ENCODE results near the gene SV2B. TPM values are rescaled to one million over a fixed set of nuclear protein-coding genes. Genes with fewer than 3 reads are reported as not detected.
"Not testable (repeated sequence)": the region's sequence is repeated elsewhere in the genome, so short reads cannot be mapped to it uniquely, and the experiment has no call there.

The SV2B gene, protein sequence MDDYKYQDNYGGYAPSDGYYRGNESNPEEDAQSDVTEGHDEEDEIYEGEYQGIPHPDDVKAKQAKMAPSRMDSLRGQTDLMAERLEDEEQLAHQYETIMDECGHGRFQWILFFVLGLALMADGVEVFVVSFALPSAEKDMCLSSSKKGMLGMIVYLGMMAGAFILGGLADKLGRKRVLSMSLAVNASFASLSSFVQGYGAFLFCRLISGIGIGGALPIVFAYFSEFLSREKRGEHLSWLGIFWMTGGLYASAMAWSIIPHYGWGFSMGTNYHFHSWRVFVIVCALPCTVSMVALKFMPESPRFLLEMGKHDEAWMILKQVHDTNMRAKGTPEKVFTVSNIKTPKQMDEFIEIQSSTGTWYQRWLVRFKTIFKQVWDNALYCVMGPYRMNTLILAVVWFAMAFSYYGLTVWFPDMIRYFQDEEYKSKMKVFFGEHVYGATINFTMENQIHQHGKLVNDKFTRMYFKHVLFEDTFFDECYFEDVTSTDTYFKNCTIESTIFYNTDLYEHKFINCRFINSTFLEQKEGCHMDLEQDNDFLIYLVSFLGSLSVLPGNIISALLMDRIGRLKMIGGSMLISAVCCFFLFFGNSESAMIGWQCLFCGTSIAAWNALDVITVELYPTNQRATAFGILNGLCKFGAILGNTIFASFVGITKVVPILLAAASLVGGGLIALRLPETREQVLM
- 1 to 10 TPM; 2.9 to 3.4 TPM for total RNA-seq
- long read RNA-seq, donor 1, partial matches to known transcripts, result 1 of 2 reads
- long read RNA-seq, donor 1, other reads (novel, unspliced or antisense), result 1 of 2 reads
- long read RNA-seq, donor 2, result 0 reads

DNA sequence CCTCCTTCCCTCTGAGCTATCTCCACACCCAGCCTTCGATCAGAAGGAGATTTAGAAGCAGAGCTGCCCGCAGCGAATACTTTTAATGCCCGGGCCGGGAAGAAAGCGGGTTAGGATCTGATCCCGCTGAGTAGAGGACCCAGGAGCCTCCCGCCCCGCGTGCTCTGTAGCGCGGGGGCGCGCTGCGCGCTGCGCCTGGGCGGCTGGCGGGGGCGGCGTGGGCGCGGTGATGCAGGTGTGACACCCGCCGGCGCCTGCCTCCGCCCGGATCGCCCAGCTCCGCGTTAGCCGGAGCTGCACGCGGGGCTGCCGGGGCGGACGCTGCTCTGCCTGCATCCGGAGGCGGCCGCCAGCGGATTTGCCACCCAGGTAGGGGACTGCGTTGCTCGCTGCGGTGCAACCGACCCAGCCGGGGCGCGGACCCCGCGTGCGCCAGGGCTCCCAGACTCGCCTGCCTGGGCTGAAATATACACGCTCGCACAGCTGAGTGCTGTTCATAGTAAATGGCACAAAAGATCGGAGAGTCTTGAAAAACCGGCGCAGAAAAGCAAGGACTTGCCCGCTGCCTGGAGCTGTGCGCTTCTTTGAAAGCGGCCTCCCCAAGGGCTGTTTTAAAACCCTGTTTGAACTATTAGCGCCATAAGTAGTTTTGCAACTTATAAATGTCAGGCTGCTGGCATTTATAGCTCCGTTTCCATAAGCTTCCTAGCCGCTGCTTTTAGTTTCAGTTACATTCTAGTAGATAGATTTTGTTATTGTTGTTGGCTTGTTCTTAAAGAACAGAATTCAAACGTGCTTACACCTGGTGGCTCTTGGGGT lies at the start of gene SV2B:
Gene SV2B (plus strand): TSS at position 263 of the 819 bp plus-strand sequence. CDS start 126,007 bp downstream, outside the sequence.
- intact Hi-C loops (cut with DNase I), result loop anchor here in 1 of 2 donors (5.0 kb wide), 1 partner anchor 1353 kb away; no protein-coding TSS in a partner anchor
- no peak for DNase-seq (ENCODE audit: low spot score)

GRCh38 chr15:91051248-91051647 lies 48.8 kb upstream of the SV2B start:
- intact Hi-C loops (cut with DNase I), result no loop called here
- DNase-seq (ENCODE audit: low spot score), result no peak

- DNase-seq (ENCODE audit: low spot score), result no peak
- intact Hi-C loops (cut with DNase I), result loop anchor here in 1 of 2 donors (5.0 kb wide), 1 partner anchor 217 kb away; no protein-coding TSS in a partner anchor
Observed at GRCh38 chr15:91054816-91055215, 45.2 kb upstream of the SV2B start.

GRCh38 chr15:91055548-91056331 lies 44.3 kb upstream of the SV2B start:
- intact Hi-C loops (cut with DNase I), result loop anchor here (2.0 to 5.0 kb wide), 2 partner anchors 217 kb away; no protein-coding TSS in a partner anchor
- no peak for DNase-seq (ENCODE audit: low spot score)

DNA sequence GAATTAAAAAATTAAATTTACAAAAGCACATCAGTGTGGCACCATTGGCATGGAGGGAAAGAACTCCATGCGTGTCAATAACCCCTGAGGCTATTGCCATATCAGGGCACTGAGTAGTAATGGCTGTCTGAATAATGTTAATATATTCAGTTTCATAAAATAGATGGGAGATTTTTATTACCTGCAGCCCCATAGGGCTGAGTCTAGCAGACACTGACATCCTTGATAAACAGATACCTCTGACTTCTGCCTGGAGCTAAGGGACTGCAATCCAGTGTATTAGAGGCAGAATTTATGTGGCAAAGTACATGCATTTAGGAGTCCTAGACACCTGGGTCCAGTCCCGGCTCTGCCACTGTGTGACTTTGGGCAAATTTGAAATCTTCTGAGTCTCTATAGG lies 38.8 kb upstream of the SV2B start:
- DNase-seq (ENCODE audit: low spot score), result no peak

GRCh38 chr15:91061997-91062396 lies 38.1 kb upstream of the SV2B start:
- DNase-seq (ENCODE audit: low spot score), result no peak
- intact Hi-C loops (cut with DNase I), result no loop called here

More for the DNA sequence above, 38.8 kb upstream of the SV2B start:
- intact Hi-C loops (cut with DNase I), result no loop called here

GRCh38 chr15:91065505-91065904 lies 34.6 kb upstream of the SV2B start:
- DNase-seq (ENCODE audit: low spot score), result no peak
- intact Hi-C loops (cut with DNase I), result no loop called here

DNA sequence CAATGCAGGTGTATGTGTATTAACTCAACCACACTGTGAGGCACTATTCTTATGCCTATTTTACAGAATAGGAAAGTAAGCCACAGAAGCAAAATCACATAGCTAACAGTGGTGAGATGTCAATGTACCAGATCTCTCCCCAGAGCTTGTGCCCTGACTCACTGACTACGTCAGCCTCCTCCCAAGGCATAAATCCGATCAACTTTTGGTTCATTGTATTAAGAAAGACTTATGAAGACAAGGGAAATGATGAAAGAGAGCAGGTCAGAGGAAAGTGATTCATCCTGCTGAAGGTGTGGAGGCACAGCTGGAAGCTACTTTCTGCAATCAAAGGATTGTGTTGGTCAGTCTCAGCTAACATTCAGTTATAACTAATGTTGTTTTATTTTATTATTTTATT lies 33.0 kb upstream of the SV2B start:
- DNase-seq (ENCODE audit: low spot score), result no peak
- intact Hi-C loops (cut with DNase I), result no loop called here

- DNase-seq (ENCODE audit: low spot score), result no peak
- intact Hi-C loops (cut with DNase I), result no loop called here
Observed at GRCh38 chr15:91068436-91068835, 31.6 kb upstream of the SV2B start.

DNA sequence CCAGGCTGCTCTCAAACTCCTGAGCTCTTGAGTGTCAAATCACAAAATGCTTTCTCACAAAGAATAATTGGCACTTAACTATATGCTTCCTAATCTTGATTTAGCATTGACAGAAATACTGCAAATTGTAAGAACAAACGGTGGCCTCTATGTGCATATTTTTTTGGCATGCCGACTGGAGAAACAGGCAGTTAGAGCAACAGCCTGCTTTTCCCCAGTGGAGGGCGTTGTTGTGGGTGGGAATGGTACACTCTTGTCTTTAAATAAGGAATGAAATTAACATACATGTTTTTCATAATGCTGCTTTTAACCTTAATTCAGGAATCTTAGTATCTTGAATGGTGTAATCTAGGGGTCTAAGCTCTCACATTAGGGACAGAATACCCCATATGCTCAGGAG lies 31.1 kb upstream of the SV2B start:
- intact Hi-C loops (cut with DNase I), result no loop called here
- no peak for DNase-seq (ENCODE audit: low spot score)

DNA sequence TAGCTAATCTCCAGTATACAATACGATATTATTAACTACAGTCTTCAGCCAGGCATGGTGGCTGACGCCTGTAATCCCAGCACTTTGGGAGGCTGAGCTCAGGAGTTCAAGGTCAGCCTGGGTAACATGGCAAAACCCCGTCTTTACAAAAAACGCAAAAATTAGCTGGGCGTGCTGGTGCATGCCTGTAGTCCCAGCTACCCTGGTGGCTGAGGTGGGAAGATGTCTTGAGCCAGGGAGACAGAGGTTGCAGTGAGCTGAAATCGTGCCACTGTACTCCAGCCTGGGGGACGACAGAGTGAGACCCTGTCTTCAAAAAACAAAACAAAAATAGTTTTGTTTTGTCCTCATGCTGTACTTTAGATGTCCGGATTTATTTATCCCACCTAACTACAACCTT lies 29.2 kb upstream of the SV2B start:
- no peak for DNase-seq (ENCODE audit: low spot score)

DNA sequence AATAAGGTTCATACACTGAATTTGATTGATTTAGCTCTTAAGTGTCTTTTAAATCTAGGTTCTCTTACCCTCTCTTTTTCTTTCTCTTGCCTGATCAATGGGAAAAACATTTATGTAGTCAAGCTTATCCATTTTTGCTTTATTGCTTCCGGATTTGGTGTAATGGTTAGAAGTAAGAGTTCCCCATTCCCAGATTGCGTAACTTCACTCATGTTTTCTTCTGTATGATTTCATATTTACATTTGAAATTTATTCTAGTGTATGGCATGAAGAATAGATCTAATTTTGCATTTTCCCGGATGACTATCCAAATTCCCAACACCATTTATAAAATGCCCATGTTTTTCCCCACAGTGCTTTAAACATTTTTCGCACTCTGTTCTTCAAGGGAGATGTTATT lies 27.9 kb upstream of the SV2B start:
- intact Hi-C loops (cut with DNase I), result no loop called here
- no peak for DNase-seq (ENCODE audit: low spot score)

More for the DNA sequence above, 29.2 kb upstream of the SV2B start:
- intact Hi-C loops (cut with DNase I), result no loop called here

DNA sequence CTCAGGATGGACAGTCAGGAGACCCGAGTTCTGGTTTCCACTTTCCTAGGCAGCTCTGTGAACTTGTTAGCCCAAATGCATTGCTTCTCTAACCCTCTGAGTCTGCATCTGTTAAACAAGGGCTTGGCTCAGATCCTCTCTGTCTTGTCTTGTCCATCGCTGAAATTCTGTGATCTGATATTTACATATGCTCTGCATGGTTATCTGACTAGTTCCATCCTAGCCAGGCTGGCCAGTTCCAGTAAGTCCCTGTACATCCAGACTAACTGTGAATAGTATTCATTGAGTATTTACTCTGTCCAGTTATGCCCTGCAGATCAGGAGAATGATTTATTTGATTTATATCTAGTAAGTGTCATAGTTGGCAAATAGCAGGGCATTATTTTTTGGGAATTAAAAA lies 27.0 kb upstream of the SV2B start:
- intact Hi-C loops (cut with DNase I), result no loop called here
- DNase-seq (ENCODE audit: low spot score), result no peak

- intact Hi-C loops (cut with DNase I), result no loop called here
- no peak for DNase-seq (ENCODE audit: low spot score)
Observed at GRCh38 chr15:91073768-91074167, 26.3 kb upstream of the SV2B start.

DNA sequence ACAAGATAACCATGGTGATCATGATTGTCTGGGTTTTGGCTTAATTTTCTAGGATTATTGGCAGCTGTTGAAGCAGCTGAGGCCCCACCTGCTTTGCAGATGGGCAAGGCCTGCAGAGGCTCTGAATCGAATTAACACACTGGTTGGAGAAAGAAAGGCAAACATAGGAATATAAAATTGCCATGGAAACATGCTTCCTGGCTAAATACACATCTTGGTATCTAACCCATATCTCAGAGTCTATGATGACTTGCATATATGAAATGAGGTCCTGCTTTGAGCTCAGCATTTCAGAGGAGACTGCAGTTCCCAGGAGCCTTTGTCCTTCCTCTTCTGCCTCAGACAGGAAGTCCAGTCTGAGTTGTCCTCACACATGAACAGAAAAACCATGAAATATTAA lies 24.3 kb upstream of the SV2B start:
- DNase-seq (ENCODE audit: low spot score), result no peak
- intact Hi-C loops (cut with DNase I), result no loop called here

DNA sequence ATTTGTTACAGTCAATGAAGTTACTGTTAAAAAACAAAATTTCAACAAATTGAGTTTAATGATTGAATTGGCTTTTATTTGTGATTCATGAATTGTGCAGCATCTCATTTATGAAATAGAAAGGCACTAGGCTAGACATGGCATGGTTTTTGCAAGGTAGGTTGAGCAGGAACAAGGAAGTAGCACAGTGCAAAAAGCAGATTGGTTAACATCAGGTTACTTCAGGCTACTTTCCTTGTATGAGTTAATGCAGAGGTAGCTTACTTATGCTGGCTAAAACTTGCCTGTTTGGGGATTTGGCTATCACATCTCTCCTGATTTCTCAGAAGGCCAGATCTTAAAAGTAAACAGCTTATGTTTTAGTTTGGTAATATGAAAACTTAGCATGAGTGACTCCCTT lies 23.0 kb upstream of the SV2B start:
- no peak for DNase-seq (ENCODE audit: low spot score)
- intact Hi-C loops (cut with DNase I), result no loop called here

GRCh38 chr15:91093866-91094265 lies 6.2 kb upstream of the SV2B start:
- intact Hi-C loops (cut with DNase I); DNase-seq (ENCODE audit: low spot score): not testable (repeated sequence)

DNA sequence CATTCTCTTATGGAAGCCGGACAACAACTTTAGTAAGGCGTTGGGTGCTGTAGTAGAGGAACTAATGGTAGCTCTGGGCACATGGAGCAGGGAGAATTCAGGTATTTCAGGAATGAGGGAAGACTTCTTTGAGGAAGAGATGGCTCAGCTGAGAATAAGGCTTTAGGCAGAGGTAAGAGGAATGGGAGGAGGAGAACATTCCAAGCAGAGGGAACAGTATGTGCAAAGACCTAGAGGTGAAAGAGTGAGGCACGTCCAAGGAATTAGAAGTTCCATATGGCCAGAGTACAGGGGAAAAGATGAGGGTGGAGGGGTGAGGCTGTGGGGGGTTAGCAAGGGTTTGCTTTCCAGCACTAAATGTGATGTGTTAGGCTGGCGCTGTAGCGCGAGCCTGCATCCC lies 1.6 kb upstream of the SV2B start:
- no peak for DNase-seq (ENCODE audit: low spot score)
- intact Hi-C loops (cut with DNase I), result no loop called here

- no peak for DNase-seq (ENCODE audit: low spot score)
- intact Hi-C loops (cut with DNase I), result no loop called here
Observed at GRCh38 chr15:91099616-91099994, 452 bp upstream of the SV2B start.
